HepG2 (cell line): ENCODE measurements around the gene KAZALD1. TPM values are rescaled to one million over a fixed set of nuclear protein-coding genes. Genes with fewer than 3 reads are reported as not detected.

Experiments used
- ATAC-seq: fragments of 200-7000 bp; cut with Tn5 transposase; 3 replicates; pipeline ENCODE4 v1.9.1; 2020; ENCODE audit warnings: mild to moderate bottlenecking, moderate library complexity
- BruUV-seq: library from RNA; stranded (reverse); fragments of 400-500 nt; replicated peaks from 2 replicates; lab custom pipeline; 2021; lab: Mats Ljungman, UMichigan
- CTCF ChIA-PET: fragments of 300-600 bp; formaldehyde crosslinking; extraction: SDS; loops from one replicate; lab custom pipeline; 2021; ENCODE audit warnings: low total read pairs, inconsistent platforms, low intra/inter-chr PET ratio; lab: Yijun Ruan, JAX
- POLR2A ChIA-PET: fragments of 350-600 bp; sonication (Branson Sonifier 250); formaldehyde crosslinking; loops from one replicate; lab custom pipeline; 2020; ENCODE audit warnings: antibody characterized with exemption, inconsistent platforms; lab: Yijun Ruan, JAX
- DNase-seq: peaks from one replicate; pipeline ENCODE4 v3.0.0-alpha.2; 2015; ENCODE audit warnings: low spot score
- FAIRE-seq: peaks from 3 replicates; lab custom pipeline; 2011; peaks lifted over from hg19 to GRCh38; lab: Jason Lieb, UNC
- H2AFZ ChIP-seq: one replicate; pipeline ENCODE4 v1.6.1; 2011; ENCODE audit warnings: low read length, inconsistent platforms
- H3K27ac ChIP-seq: fragments of 300-600 bp; 3 replicates; pipeline ENCODE4 v1.8.0; 2011; ENCODE audit warnings: mixed run types, mild to moderate bottlenecking, mixed read lengths, low read length, inconsistent platforms; ENCODE audit not compliant: insufficient read depth; ENCODE audit errors: extremely low read length
- H3K27me3 ChIP-seq, 2 experiments: fragments of 200-600 bp in 1 of 2; 2 replicates in 1 of 2; 3 replicates in 1 of 2; pipeline versions ENCODE4 v1.6.0 to v1.8.0; 2011; ENCODE audit warnings: low read length in 2 of 2, mild to moderate bottlenecking in 2 of 2, moderate library complexity in 2 of 2, inconsistent platforms in 1 of 2; ENCODE audit not compliant: insufficient read depth in 2 of 2, control insufficient read depth in 1 of 2
- H3K36me3 ChIP-seq, 2 experiments: fragments of 200-600 bp in 1 of 2; replicated peaks in 1 of 2; 2 replicates in 1 of 2; 3 replicates in 1 of 2; pipeline versions ENCODE4 v1.5.1 to v1.8.0; 2011; ENCODE audit warnings: low read length in 2 of 2, inconsistent platforms in 1 of 2; ENCODE audit not compliant: insufficient read depth in 2 of 2, control insufficient read depth in 1 of 2
- H3K4me1 ChIP-seq: 2 replicates; pipeline ENCODE4 v1.5.1; 2012; ENCODE audit warnings: low read length, inconsistent platforms; ENCODE audit not compliant: insufficient read depth
- H3K4me2 ChIP-seq: 2 replicates; pipeline ENCODE4 v1.6.0; 2011; ENCODE audit warnings: low read depth, low read length, inconsistent platforms
- H3K4me3 ChIP-seq, 3 experiments: fragments of 200-600 bp in 1 of 3; sonication (generic), shearing (Covaris generic) in 1 of 3; replicated peaks in 1 of 3; 2 replicates each; pipeline ENCODE4 v1.5.1; 2011 to 2016; ENCODE audit warnings: low read length in 3 of 3, inconsistent platforms in 2 of 3, low read depth in 2 of 3, mild to moderate bottlenecking in 2 of 3, control low read depth in 1 of 3, mixed read lengths in 1 of 3; ENCODE audit not compliant: insufficient read depth in 1 of 3
- H3K79me2 ChIP-seq: one replicate; pipeline ENCODE4 v1.6.1; 2011; ENCODE audit warnings: low read length, inconsistent platforms; ENCODE audit not compliant: insufficient read depth
- H3K9ac ChIP-seq: 2 replicates; pipeline ENCODE4 v1.6.0; 2011; ENCODE audit warnings: mild to moderate bottlenecking, low read depth, low read length, inconsistent platforms; ENCODE audit not compliant: insufficient read depth
- H3K9me3 ChIP-seq: 2 replicates; pipeline ENCODE4 v1.5.1; 2012; ENCODE audit warnings: mild to moderate bottlenecking, low read length
- H4K20me1 ChIP-seq: 2 replicates; pipeline ENCODE4 v1.6.0; 2011; ENCODE audit warnings: inconsistent platforms, mild to moderate bottlenecking, low read length, moderate library complexity; ENCODE audit not compliant: insufficient read depth
- DR1 ChIP-seq: sonication (generic); formaldehyde crosslinking; IDR thresholded peaks from 2 replicates; pipeline ENCODE4 v1.8.0; 2021; ENCODE audit warnings: mild to moderate bottlenecking, missing genetic modification reagents, inconsistent platforms
- KDM2A ChIP-seq: sonication (generic); formaldehyde crosslinking; IDR thresholded peaks from 2 replicates; pipeline ENCODE4 v1.4.0; 2020; ENCODE audit warnings: low read depth, missing genetic modification reagents, borderline replicate concordance
- RARA ChIP-seq: IDR thresholded peaks from 2 replicates; pipeline ENCODE4 v1.6.1; 2016; ENCODE audit warnings: missing genetic modification reagents, missing compliant biosample characterization
- TBX2 ChIP-seq: sonication (generic); formaldehyde crosslinking; IDR thresholded peaks from 2 replicates; pipeline ENCODE4 v1.5.0; 2020; ENCODE audit warnings: missing genetic modification reagents, mild to moderate bottlenecking, borderline replicate concordance
- ZNF12 ChIP-seq: sonication (generic); formaldehyde crosslinking; IDR thresholded peaks from 2 replicates; pipeline ENCODE4 v1.5.0; 2020; ENCODE audit warnings: missing genetic modification reagents
- ZNF777 ChIP-seq: sonication (generic); formaldehyde crosslinking; IDR thresholded peaks from 2 replicates; pipeline ENCODE4 v1.4.0; 2020; ENCODE audit warnings: missing genetic modification reagents
- ZSCAN25 ChIP-seq: sonication (generic); formaldehyde crosslinking; IDR thresholded peaks from 2 replicates; pipeline ENCODE4 v1.8.0; 2022; ENCODE audit warnings: mild to moderate bottlenecking, missing genetic modification reagents
- WGBS: methylation state at CpG from one replicate; pipeline ENCODE4 v1.1.6; 2017; ENCODE audit warnings: low lambda C conversion rate; 5-methylcytosine and 5-hydroxymethylcytosine counted together
- in situ Hi-C: cut with HindIII; loops from 2 replicates; pipeline ENCODE4 v1.10.0; 2017; ENCODE audit warnings: low pct_unique_long_range_greater_than_20kb; ENCODE audit not compliant: extremely low pct_ligation_motif_present
- intact Hi-C: fragments of 100-400 bp; cut with micrococcal nuclease; formaldehyde crosslinking; loops from one replicate; pipeline ENCODE4 v1.10.0; 2022; ENCODE audit not compliant: unreplicated experiment
- polyA plus RNA-seq, 8 experiments: library from polyadenylated mRNA; depleted of rRNA in 3 of 8; stranded (reverse) in 7 of 8; unstranded in 1 of 8; fragments of >200 nt; fragmentation: Illumina TruSeq in 4 of 8; extraction: Trizol in 4 of 8; gene quantifications; 2 replicates each; pipeline versions ENCODE4 v1.2.1 to v1.2.3, GENCODE V29; 2011 to 2016; ENCODE audit warnings: low read depth in 4 of 8, missing spikeins in 1 of 8, mixed read lengths in 1 of 8; ENCODE audit not compliant: insufficient read depth in 1 of 8
- total RNA-seq, 5 experiments: library from RNA; depleted of rRNA; stranded (reverse); fragments of >200 nt; fragmentation: Illumina TruSeq; extraction: Trizol; gene quantifications; 2 replicates each; pipeline ENCODE4 v1.2.3, GENCODE V29; 2016; ENCODE audit warnings: low read depth in 1 of 5
- TF ChIP-seq, protein P1 (sequence below): IDR thresholded peaks from 2 replicates; pipeline ENCODE4 v1.4.0; 2020; ENCODE audit warnings: mild to moderate bottlenecking, missing genetic modification reagents
- TF ChIP-seq, protein P2 (sequence below): sonication (generic); formaldehyde crosslinking; IDR thresholded peaks from 2 replicates; pipeline ENCODE4 v1.5.0; 2020; ENCODE audit warnings: mild to moderate bottlenecking, missing genetic modification reagents
- TF ChIP-seq, protein P3 (sequence below): sonication (generic); formaldehyde crosslinking; IDR thresholded peaks from 2 replicates; pipeline ENCODE4 v1.5.1; 2020; ENCODE audit warnings: mild to moderate bottlenecking, missing genetic modification reagents, moderate library complexity

The KAZALD1 gene
- total and polyA plus RNA-seq, 2 of the 13 experiments (the other 11 are each of a cell fraction or from before 2014, with no cell fraction given), result 16.7 to 27.7 TPM

DNA sequence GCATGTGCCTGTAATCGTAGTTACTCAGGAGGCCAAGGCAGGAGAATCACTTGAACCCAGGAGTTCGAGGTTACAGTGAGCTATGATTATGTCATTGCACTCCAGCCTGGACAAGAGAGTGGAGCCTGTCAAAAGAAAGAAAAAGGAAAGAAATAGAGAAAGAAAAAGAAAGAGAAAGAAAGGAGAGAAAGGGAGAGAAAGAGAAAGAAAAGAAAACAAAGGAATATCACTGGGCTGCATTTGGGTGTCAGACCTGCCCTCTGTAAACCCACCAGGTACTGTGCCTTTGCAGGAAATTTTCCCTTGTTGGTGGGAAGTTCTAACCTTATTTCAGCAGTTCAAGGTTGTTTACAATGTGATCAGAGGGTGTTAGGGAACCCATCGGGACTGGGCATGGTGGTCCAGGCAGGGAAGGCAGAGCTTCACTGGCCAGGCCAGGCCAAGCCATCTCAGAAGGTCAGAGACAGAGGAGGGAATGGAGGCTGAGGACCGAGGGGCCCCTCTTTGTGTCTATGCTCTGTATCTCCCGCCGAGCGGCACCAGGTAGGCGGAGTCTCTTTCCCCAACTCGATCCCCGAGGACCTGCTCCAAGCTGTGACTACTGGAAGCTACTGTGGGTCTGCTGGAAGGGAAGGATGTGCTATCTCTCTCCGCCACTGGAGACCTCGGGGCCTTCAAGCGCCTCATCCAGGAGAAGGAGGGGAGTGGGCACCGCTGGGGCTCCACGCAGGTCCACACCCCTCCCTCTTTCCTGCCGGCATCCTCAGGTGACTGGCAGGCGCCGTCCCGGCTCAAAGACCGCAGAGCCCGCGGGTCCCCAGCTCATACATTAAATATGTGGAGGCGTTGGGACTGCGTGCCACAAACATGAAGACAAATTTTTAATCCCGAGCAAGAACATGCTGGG is 15.2 kb upstream of the KAZALD1 start:
- ChIA-PET CTCF (no interaction called here), POLR2A (interaction anchor here (0.8 to 2.8 kb wide), 5 partner anchors 15 to 95 kb away, joined by 3 to 20 read pairs (median 4); partner anchors contain the start of gene KAZALD1)
- H3K4me1 ChIP-seq, result peaks cover 57% of the 10 kb centered on the region
- WGBS, result 7% methylated on average over 19 of the region's 25 CpGs
- H3K27me3 ChIP-seq, result no peaks in the 10 kb centered on the region; a peak in 1 of 5 replicates
- no peaks in the 10 kb centered on the region for H4K20me1 ChIP-seq
- BruUV-seq, result no TSS peak
- DNase-seq (no peak), ATAC-seq (peak; percentile 32), FAIRE-seq (no peak)
- no peak overlapping the region for H3K27ac ChIP-seq
- H3K4me3 ChIP-seq, result peak overlapping the region; percentile 39 to 61 (median 43)
- intact Hi-C loops (no loop called here), in situ Hi-C loops (no loop called here)
- peak overlapping the region; percentile 94 for H3K4me2 ChIP-seq
- H3K9ac ChIP-seq, result peak overlapping the region; percentile 12
- no peaks in the 10 kb centered on the region for H3K36me3 ChIP-seq
- no peaks in the 10 kb centered on the region for H3K9me3 ChIP-seq
- no peaks in the 10 kb centered on the region for H3K79me2 ChIP-seq
- peak overlapping the region; percentile 79 for H2AFZ ChIP-seq
- TF ChIP-seq, protein P1, sequence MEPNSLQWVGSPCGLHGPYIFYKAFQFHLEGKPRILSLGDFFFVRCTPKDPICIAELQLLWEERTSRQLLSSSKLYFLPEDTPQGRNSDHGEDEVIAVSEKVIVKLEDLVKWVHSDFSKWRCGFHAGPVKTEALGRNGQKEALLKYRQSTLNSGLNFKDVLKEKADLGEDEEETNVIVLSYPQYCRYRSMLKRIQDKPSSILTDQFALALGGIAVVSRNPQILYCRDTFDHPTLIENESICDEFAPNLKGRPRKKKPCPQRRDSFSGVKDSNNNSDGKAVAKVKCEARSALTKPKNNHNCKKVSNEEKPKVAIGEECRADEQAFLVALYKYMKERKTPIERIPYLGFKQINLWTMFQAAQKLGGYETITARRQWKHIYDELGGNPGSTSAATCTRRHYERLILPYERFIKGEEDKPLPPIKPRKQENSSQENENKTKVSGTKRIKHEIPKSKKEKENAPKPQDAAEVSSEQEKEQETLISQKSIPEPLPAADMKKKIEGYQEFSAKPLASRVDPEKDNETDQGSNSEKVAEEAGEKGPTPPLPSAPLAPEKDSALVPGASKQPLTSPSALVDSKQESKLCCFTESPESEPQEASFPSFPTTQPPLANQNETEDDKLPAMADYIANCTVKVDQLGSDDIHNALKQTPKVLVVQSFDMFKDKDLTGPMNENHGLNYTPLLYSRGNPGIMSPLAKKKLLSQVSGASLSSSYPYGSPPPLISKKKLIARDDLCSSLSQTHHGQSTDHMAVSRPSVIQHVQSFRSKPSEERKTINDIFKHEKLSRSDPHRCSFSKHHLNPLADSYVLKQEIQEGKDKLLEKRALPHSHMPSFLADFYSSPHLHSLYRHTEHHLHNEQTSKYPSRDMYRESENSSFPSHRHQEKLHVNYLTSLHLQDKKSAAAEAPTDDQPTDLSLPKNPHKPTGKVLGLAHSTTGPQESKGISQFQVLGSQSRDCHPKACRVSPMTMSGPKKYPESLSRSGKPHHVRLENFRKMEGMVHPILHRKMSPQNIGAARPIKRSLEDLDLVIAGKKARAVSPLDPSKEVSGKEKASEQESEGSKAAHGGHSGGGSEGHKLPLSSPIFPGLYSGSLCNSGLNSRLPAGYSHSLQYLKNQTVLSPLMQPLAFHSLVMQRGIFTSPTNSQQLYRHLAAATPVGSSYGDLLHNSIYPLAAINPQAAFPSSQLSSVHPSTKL, result 0 out of 2 replicates have a peak, but pooled peaks have one; percentile 7
- TF ChIP-seq ZNF777 (CRISPR knock-in tag) (no peak), ZSCAN25 (0 out of 2 replicates have a peak, but pooled peaks have one; percentile 31), RARA (CRISPR knock-in tag) (peak; percentile 11; the same call in 1 of the 2 replicates), DR1 (no peak), KDM2A (CRISPR knock-in tag) (peak; percentile 34; the same call in 1 of the 2 replicates), TBX2 (peak; percentile 26; the same call in 1 of the 2 replicates), ZNF12 (CRISPR knock-in tag) (no peak)
- TF ChIP-seq, protein P2, sequence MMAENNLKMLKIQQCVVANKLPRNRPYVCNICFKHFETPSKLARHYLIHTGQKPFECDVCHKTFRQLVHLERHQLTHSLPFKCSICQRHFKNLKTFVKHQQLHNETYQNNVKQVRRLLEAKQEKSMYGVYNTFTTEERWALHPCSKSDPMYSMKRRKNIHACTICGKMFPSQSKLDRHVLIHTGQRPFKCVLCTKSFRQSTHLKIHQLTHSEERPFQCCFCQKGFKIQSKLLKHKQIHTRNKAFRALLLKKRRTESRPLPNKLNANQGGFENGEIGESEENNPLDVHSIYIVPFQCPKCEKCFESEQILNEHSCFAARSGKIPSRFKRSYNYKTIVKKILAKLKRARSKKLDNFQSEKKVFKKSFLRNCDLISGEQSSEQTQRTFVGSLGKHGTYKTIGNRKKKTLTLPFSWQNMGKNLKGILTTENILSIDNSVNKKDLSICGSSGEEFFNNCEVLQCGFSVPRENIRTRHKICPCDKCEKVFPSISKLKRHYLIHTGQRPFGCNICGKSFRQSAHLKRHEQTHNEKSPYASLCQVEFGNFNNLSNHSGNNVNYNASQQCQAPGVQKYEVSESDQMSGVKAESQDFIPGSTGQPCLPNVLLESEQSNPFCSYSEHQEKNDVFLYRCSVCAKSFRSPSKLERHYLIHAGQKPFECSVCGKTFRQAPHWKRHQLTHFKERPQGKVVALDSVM (CRISPR knock-in tag), result 0 out of 2 replicates have a peak, but pooled peaks have one; percentile 15
- TF ChIP-seq, protein P3, sequence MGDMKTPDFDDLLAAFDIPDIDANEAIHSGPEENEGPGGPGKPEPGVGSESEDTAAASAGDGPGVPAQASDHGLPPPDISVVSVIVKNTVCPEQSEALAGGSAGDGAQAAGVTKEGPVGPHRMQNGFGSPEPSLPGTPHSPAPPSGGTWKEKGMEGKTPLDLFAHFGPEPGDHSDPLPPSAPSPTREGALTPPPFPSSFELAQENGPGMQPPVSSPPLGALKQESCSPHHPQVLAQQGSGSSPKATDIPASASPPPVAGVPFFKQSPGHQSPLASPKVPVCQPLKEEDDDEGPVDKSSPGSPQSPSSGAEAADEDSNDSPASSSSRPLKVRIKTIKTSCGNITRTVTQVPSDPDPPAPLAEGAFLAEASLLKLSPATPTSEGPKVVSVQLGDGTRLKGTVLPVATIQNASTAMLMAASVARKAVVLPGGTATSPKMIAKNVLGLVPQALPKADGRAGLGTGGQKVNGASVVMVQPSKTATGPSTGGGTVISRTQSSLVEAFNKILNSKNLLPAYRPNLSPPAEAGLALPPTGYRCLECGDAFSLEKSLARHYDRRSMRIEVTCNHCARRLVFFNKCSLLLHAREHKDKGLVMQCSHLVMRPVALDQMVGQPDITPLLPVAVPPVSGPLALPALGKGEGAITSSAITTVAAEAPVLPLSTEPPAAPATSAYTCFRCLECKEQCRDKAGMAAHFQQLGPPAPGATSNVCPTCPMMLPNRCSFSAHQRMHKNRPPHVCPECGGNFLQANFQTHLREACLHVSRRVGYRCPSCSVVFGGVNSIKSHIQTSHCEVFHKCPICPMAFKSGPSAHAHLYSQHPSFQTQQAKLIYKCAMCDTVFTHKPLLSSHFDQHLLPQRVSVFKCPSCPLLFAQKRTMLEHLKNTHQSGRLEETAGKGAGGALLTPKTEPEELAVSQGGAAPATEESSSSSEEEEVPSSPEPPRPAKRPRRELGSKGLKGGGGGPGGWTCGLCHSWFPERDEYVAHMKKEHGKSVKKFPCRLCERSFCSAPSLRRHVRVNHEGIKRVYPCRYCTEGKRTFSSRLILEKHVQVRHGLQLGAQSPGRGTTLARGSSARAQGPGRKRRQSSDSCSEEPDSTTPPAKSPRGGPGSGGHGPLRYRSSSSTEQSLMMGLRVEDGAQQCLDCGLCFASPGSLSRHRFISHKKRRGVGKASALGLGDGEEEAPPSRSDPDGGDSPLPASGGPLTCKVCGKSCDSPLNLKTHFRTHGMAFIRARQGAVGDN (CRISPR knock-in tag), result peak; percentile 50
